ENCODE results near the gene HUNK. TPM values are rescaled to one million over a fixed set of nuclear protein-coding genes. Genes with fewer than 3 reads are reported as not detected.

HUNK gene
- polyA plus RNA-seq, 1 donor (not counting 4 experiments of a cell fraction or from before 2014, with no cell fraction given), result 0.03 TPM

- no peak overlapping the region for H2AFZ ChIP-seq (ENCODE audit: control insufficient read depth, low read length)
- H3K9me3 ChIP-seq (ENCODE audit: control insufficient read depth, low read depth, low read length), result peaks cover 4% of the 10 kb centered on the region
- H4K20me1 ChIP-seq (ENCODE audit: control insufficient read depth, extremely low read depth, insufficient read depth, low read length), result no peaks in the 10 kb centered on the region
- no peak overlapping the region for H3K27ac ChIP-seq (ENCODE audit: control insufficient read depth, insufficient read depth, low read length)
- no peaks in the 10 kb centered on the region for H3K79me2 ChIP-seq (ENCODE audit: control insufficient read depth, insufficient read depth, low read length)
- H3K9me1 ChIP-seq (ENCODE audit: control insufficient read depth, extremely low read depth, insufficient read depth, low read length), result no peaks in the 10 kb centered on the region
- dilution Hi-C loops (cut with MboI; ENCODE audit: extremely low pct_ligation_motif_present, low sequenced_read_pairs), result no loop called here
- TF ChIP-seq CTCF (optimal IDR thresholded peaks at IDR 0.05 in 1 of 3, IDR thresholded peaks at IDR 0.05 in 1 of 3, conservative IDR thresholded peaks at IDR 0.05 in 1 of 3; ENCODE audit: extremely low read depth in 1 of 3, insufficient read depth in 2 of 3, low read length in 3 of 3) (no peak), EZH2 (IDR thresholded peaks at IDR 0.05; ENCODE audit: low read length) (no peak)
- H3K4me1 ChIP-seq (ENCODE audit: control insufficient read depth, extremely low read depth, insufficient read depth, low read length), result no peaks in the 10 kb centered on the region
- H3K27me3 ChIP-seq (ENCODE audit: control insufficient read depth, extremely low read depth, insufficient read depth, low read length), result no peaks in the 10 kb centered on the region
- no peaks in the 10 kb centered on the region for H3K36me3 ChIP-seq (ENCODE audit: control insufficient read depth in 2 of 2, extremely low read depth in 1 of 2, insufficient read depth in 2 of 2, low read length in 2 of 2)
- H3K4me3 ChIP-seq (ENCODE audit: control insufficient read depth in 2 of 3, extremely low read depth in 1 of 3, insufficient read depth in 2 of 3, low read depth in 1 of 3, low read length in 3 of 3), result no peak overlapping the region
- no peak overlapping the region for H3K9ac ChIP-seq (ENCODE audit: control insufficient read depth, extremely low read depth, insufficient read depth, low read length)
- DNase-seq (ENCODE audit: low read depth, low spot score) (no peak), FAIRE-seq (no peak)
- no peak overlapping the region for H3K4me2 ChIP-seq (ENCODE audit: control insufficient read depth, extremely low read depth, insufficient read depth, low read depth, low read length)
Observed at GRCh38 chr21:32043458-32043857, 170.6 kb downstream of the HUNK start.

GRCh38 chr21:32044205-32045180 lies 171.7 kb downstream of the HUNK start:
- Histone ChIP-seq H3K4me1 (ENCODE audit: control insufficient read depth, extremely low read depth, insufficient read depth, low read length) (no peaks in the 10 kb centered on the region), H3K27ac (ENCODE audit: control insufficient read depth, insufficient read depth, low read length) (no peak overlapping the region), H3K9me3 (ENCODE audit: control insufficient read depth, low read depth, low read length) (peaks cover 4% of the 10 kb centered on the region), H4K20me1 (ENCODE audit: control insufficient read depth, extremely low read depth, insufficient read depth, low read length) (no peaks in the 10 kb centered on the region), H3K9ac (ENCODE audit: control insufficient read depth, extremely low read depth, insufficient read depth, low read length) (no peak overlapping the region), H3K9me1 (ENCODE audit: control insufficient read depth, extremely low read depth, insufficient read depth, low read length) (no peaks in the 10 kb centered on the region), H3K79me2 (ENCODE audit: control insufficient read depth, insufficient read depth, low read length) (no peaks in the 10 kb centered on the region), H3K36me3 (ENCODE audit: control insufficient read depth in 2 of 2, extremely low read depth in 1 of 2, insufficient read depth in 2 of 2, low read length in 2 of 2) (no peaks in the 10 kb centered on the region), H3K27me3 (ENCODE audit: control insufficient read depth, extremely low read depth, insufficient read depth, low read length) (no peaks in the 10 kb centered on the region), H3K4me3 (ENCODE audit: control insufficient read depth in 2 of 3, extremely low read depth in 1 of 3, insufficient read depth in 2 of 3, low read depth in 1 of 3, low read length in 3 of 3) (no peak overlapping the region), H3K4me2 (ENCODE audit: control insufficient read depth, extremely low read depth, insufficient read depth, low read depth, low read length) (no peak overlapping the region), H2AFZ (ENCODE audit: control insufficient read depth, low read length) (no peak overlapping the region)
- dilution Hi-C loops (cut with MboI; ENCODE audit: extremely low pct_ligation_motif_present, low sequenced_read_pairs), result no loop called here
- DNase-seq (ENCODE audit: low read depth, low spot score), result no peak
- TF ChIP-seq CTCF (optimal IDR thresholded peaks at IDR 0.05 in 1 of 3, IDR thresholded peaks at IDR 0.05 in 1 of 3, conservative IDR thresholded peaks at IDR 0.05 in 1 of 3; ENCODE audit: extremely low read depth in 1 of 3, insufficient read depth in 2 of 3, low read length in 3 of 3) (no peak), EZH2 (IDR thresholded peaks at IDR 0.05; ENCODE audit: low read length) (no peak)
- FAIRE-seq, result no peak
